NT2/D1 (cell line): ENCODE data around the gene PLEKHA6.

Experiments used
- SUZ12 ChIP-seq: IDR thresholded peaks from 2 replicates; pipeline ENCODE4 v1.6.1; 2011; ENCODE audit not compliant: insufficient read length, insufficient read depth; ENCODE audit errors: extremely low read depth
- YY1 ChIP-seq: IDR thresholded peaks from 2 replicates; pipeline ENCODE4 v1.6.1; 2011; ENCODE audit not compliant: insufficient read length, insufficient read depth

- TF ChIP-seq YY1 (no peak), SUZ12 (no peak)
These were observed 85.3 kb downstream of the PLEKHA6 start for GRCh38 chr1:204274446-204274845.
